Measurements from ENCODE around the gene ZBTB7C.

ZBTB7C gene

GRCh38 chr18:48129621-48130082 lies 279.5 kb downstream of the ZBTB7C start:
- no peak for DNase-seq (ENCODE audit: low read depth)
- TF ChIP-seq CTCF (IDR thresholded peaks at IDR 0.05; ENCODE audit: control insufficient read depth, extremely low read depth, insufficient read depth), result no peak
- no peak overlapping the region for H3K4me3 ChIP-seq (ENCODE audit: low read depth, low read length)

- no peak for DNase-seq (ENCODE audit: low read depth)
- no peak overlapping the region for H3K4me3 ChIP-seq (ENCODE audit: low read depth, low read length)
- no peak for TF ChIP-seq CTCF (IDR thresholded peaks at IDR 0.05; ENCODE audit: control insufficient read depth, extremely low read depth, insufficient read depth)
Observed at GRCh38 chr18:48127606-48128005, 281.6 kb downstream of the ZBTB7C start.

GRCh38 chr18:48126240-48126639 lies 282.9 kb downstream of the ZBTB7C start:
- no peak for TF ChIP-seq CTCF (IDR thresholded peaks at IDR 0.05; ENCODE audit: control insufficient read depth, extremely low read depth, insufficient read depth)
- no peak overlapping the region for H3K4me3 ChIP-seq (ENCODE audit: low read depth, low read length)
- no peak for DNase-seq (ENCODE audit: low read depth)

GRCh38 chr18:48125724-48126123 lies 283.5 kb downstream of the ZBTB7C start:
- no peak for TF ChIP-seq CTCF (IDR thresholded peaks at IDR 0.05; ENCODE audit: control insufficient read depth, extremely low read depth, insufficient read depth)
- no peak for DNase-seq (ENCODE audit: low read depth)

GRCh38 chr18:48124857-48125626 lies 284.1 kb downstream of the ZBTB7C start:
- DNase-seq (ENCODE audit: low read depth), result no peak
- no peak overlapping the region for H3K4me3 ChIP-seq (ENCODE audit: low read depth, low read length)
- TF ChIP-seq CTCF (IDR thresholded peaks at IDR 0.05; ENCODE audit: control insufficient read depth, extremely low read depth, insufficient read depth), result no peak

More at GRCh38 chr18:48125724-48126123, 283.5 kb downstream of the ZBTB7C start:
- H3K4me3 ChIP-seq (ENCODE audit: low read depth, low read length), result no peak overlapping the region

GRCh38 chr18:48123941-48124340 lies 285.2 kb downstream of the ZBTB7C start:
- no peak overlapping the region for H3K4me3 ChIP-seq (ENCODE audit: low read depth, low read length)
- no peak for DNase-seq (ENCODE audit: low read depth)
- TF ChIP-seq CTCF (IDR thresholded peaks at IDR 0.05; ENCODE audit: control insufficient read depth, extremely low read depth, insufficient read depth), result no peak

- TF ChIP-seq CTCF (IDR thresholded peaks at IDR 0.05; ENCODE audit: control insufficient read depth, extremely low read depth, insufficient read depth), result no peak
- DNase-seq (ENCODE audit: low read depth), result no peak
- H3K4me3 ChIP-seq (ENCODE audit: low read depth, low read length), result no peak overlapping the region
Observed at GRCh38 chr18:48123324-48123723, 285.9 kb downstream of the ZBTB7C start.

All from LNCaP clone FGC (cell line).